ENCODE measurements around the gene FAM149B1.

The FAM149B1 gene

GRCh38 chr10:73289958-73290357 is 122.0 kb downstream of the FAM149B1 start:
- DNase-seq = no peak

- no peak for DNase-seq
Measured at GRCh38 chr10:73293461-73293860, 125.5 kb downstream of the FAM149B1 start.
